HG03558 (cell line): ENCODE measurements around the gene PLXNB2.
A peak's percentile ranks its signal among the peaks of the same experiment; 100 is the strongest.
"Not testable (repeated sequence)": the region's sequence is repeated elsewhere in the genome, so short reads cannot be mapped to it uniquely, and the experiment has no call there.

ENCODE experiments used
- ATAC-seq: cut with Tn5 transposase; IDR thresholded peaks from one replicate; pipeline ENCODE4 v1.9.1; 2021; ENCODE audit warnings: moderate number of reproducible peaks; ENCODE audit not compliant: unreplicated experiment; ENCODE audit errors: extremely low read depth

Gene PLXNB2

DNA sequence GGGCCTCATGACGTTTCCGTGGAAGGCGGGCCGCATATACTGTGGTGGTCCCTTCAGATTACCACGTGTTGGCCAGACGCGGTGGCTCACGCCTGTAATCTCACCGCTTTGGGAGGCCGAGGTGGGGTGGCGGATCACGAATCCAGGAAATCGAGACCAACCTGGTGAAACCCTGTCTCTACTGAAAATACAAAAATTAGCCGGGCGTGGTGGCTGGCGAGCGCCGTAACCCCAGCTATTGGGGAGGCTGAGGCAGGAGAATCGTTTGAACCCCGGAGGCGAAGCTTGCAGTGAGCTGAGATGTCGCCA, 20.2 kb upstream of the PLXNB2 start:
- ATAC-seq, result no peak

DNA sequence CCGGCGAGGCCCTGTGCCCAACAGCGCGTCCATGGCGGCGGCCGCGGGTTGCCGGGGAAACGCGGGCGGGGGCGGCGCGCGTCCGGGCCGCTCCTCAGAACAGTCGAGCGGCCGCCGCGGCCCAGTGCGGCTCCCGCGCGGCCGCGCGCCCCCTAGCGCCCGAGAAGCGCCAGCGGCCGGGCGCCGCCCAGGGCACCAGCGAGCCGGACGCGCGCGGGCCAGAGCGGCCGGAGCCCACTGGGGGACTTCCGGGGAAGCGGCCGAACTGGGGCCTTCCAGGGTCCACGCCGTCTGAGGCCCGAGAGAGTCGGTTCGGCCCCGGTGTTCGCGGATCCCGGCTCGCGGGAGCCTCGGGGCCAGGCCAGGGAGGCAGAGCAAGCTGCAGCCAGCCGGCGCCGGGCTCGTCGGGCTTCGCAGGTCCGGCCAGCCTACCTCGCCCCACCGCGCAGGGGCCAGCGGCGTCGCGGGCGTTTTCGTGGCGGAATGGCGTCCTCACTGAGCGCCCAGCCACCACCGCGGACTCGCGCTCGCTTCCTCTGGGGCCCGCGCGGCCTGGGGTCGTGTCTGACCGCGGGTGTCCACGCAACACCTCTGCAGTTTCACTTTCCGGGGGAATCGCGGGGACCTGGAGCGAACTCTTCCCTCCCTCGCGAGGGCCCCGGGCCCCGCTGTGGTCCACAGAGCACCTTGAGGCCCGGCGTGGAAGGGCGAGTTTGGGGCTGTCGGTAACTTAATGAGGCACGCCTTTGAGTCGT, 19.7 kb upstream of the PLXNB2 start, which contains the start of gene DENND6B:
DENND6B (minus strand) TSS at position 57 of the 755 bp plus-strand sequence; CDS start at position 33, 24 bp downstream.
- ATAC-seq, result peak; percentile 45

DNA sequence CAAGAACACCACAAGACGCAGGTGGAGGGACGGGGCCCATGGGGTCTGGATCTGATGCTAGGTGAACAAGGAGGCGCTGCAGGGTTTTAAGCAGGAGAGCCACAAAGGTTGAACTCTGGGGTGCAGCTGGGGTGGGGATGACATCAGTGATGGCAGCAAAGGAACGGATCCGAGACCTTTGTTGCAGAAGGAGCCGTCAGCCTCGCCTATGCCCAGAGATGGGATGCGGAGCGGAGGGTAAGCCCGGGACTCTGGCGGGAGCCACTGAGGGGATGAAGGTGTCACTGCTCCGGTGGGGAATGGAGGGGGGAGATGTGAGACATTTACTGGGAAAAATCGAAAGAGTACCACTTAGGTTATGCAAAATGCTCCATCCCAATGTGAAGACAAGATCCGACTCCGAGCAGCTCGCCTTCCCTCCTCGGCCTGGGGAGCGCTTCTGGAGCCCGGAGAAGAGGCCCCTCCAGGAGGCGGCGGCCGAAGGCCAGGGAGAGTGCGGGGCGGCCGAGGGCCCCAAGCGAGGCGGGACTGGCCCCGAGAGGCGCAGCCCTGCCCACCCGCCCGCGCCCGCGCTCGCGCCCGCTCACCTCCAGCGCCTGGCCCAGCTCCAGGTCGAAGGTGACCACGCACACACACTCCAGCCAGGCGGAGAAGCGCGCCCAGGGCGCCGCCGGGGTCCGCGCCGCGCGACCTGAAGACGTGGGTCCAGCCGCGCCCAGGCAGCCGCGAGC, 18.9 kb upstream of the PLXNB2 start:
- ATAC-seq, result peak; percentile 16

DNA sequence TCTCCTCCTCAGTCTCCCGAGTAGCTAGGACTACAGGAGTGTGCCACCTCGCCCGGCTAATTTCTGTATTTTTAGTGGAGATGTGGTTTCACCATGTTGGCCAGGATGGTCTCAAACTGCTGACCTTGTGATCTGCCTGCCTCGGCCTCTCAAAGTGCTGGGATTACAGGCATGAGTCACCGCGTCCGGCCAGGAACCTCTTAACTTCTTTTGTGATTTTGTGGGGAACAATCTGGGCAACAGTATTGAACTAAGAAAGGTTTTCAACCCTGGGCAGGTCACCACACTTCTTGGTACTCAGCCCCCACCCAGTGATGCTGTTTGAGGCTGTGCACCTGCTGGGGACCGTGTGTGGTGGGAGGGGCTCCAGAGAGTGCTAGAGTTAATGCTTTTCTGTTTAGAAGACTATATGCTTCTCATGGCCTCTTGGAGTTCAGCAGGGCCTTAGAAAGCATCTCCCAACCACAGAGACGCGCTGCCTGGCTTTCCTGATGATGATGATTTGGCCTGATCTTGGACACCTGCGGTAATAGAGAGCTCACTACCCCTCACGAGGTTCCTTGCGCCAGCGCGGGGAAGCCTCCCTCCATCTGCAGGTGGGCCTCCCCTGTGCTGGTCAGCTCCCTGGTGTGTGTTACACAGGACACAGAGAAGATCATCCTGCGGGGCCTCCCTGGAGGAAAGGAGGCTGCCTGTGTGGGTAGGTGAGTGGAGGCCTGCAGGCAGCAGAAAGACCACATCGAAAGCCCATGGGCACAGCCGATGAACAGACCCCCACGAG, 18.2 kb upstream of the PLXNB2 start:
- ATAC-seq, result no peak

DNA sequence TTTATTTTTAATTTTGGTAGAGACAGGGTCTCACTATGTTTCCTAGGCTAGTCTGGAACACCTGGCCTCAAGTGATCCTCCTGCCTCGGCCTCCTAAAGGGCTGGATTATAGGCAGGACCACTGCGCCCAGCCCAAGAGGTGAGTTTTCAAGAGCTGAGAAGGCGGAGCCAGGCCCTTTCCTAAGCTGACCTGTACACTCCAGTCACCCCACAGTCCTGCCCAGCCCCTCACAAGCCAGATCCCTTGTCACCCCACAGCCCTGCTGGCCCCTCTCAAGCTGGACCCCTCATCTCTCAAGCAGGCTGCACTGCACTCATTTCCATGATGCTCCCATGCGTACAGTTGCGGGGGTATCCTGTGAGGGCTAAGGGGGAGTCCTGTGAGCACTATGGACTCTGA, 16.5 kb upstream of the PLXNB2 start:
- no peak for ATAC-seq

DNA sequence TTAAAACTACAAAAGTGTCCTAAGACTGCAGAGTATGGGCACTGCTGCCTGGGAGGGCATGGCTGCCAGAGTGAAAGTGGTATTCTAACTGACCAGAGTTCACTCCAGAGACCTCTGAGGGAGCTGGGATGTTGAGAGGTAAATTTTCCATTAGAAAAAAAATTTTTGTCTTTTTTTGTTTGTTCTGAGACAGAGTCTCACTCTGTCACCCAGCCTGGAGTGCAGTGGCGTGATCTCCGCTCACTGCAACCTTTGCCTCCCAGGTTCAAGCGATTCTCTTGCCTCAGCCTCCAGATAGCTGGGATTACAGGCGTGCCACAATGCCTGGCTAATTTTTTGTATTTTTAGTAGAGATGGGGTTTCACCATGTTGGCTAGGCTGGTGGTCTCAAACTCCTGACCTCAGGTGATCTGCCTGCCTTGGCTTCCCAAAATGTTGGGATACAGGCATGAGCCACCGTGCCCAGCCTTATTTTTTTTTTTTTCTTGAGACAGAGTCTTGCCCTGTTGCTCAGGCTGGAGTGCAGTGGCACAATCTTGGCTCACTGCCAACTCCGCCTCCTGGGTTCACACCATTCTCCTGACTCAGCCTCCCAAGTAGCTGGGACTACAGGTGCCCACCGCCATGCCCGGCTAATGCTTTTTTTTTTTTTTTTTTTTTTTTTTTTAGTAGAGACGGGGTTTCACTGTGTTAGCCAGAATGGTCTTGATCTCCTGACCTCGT, 15.1 kb upstream of the PLXNB2 start:
- ATAC-seq, result not testable (repeated sequence)

DNA sequence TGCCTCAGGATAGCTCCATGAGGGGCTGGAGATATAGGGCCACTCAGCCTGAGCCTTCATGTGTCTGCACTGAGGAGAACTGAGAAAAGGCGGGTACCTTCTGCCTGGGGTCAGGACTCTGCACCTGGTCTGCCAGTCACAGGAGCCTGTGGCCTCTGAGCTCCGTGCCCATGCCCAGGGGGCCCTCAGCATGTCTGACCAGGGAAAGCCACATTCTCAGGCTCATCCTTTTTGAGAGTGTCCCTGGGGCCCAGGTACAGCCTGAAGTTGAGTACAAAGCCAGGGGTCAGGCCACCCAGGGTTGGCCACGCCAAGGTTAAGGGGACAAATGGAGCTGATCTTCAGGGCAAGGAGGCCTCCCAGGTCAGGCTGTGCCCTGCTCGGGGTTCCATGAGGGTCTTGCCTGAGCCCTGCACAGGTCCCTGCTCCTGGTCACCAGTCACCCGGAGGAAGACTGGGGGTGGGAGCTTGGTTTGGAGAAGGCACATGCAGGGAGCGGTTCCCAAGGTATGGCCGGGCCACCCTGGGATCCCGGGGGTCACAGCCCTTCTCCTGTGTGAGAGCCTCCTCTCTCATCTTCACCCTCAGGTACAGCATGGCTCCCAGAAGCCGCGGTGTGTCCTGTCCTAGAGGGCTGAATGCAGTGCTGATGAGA, 13.4 kb upstream of the PLXNB2 start:
- no peak for ATAC-seq

DNA sequence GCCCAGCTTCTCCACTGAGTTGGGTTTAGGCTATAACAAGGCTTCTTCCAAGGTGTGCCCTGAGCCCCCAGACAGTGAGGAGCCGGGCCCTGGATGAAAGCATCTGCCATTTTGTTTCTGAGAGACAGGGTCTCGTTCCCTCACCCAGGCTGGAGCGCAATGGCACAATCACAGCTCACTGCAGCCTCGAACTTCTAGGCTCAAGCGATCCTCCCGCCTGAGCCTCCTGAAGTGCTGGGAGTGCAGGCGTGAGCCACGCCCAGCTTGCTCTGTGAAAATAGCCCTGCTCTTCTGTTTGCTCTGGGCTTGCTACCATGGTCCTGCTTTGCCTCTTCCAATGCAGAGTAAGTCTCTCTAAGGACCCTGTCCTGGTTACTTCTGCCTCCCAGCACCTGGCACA, 12.7 kb upstream of the PLXNB2 start:
- no peak for ATAC-seq

DNA sequence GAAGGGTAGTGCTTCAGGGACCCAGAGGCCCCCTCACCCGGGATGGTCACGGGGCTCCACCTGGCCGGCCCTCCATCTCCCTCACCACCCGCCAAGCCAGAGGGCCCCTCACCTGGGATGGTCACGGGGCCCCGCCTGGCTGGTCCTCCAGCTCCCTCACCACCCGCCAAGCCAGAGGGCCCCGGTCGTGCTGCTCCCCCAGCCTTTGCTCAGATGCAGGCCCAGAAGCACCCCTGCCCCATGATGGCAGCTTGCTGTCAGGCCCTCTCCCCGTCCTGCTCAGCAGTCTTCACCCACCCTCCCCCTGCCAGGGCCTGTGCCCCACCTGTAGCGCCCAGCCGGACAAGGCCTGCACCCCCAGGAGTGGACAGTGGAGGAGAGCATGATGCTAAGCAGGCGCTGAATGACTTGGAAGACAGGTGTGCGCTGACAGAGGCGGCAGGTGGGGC, 12.1 kb upstream of the PLXNB2 start:
- no peak for ATAC-seq

DNA sequence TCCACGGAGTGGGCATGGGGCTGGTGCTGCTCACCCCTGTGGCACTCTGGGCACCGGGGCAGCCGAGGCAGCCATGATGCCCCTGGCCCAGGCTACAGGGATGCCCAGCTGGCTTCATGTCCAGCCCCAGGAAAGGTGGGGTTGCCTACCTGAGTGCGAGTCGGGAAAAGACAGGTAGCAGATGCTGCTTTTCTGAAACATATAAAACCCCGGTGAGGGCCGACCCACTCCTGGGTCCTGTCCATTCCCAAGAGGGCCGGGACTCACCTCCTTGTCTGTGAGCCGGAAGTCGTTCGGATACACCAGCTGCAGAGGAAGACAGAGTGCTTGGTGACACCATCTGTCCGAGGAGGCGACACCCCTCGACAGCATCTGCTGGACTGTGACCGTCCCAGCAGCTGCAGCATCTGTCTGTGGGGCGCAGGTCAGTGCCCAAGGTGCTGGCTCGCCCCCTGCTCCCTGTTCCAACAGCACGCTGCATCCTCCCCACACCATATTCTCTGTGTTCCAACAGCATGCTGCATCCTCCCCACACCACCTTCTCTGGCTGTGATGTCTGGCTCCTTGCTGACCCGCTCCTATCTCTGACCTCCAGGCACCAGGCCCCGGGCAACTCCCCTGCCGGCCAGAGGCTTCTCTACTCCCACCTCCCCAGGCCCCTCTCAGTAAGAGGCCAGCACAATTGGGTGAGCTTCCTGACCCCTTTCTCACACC, 11.4 kb upstream of the PLXNB2 start:
- no peak for ATAC-seq

DNA sequence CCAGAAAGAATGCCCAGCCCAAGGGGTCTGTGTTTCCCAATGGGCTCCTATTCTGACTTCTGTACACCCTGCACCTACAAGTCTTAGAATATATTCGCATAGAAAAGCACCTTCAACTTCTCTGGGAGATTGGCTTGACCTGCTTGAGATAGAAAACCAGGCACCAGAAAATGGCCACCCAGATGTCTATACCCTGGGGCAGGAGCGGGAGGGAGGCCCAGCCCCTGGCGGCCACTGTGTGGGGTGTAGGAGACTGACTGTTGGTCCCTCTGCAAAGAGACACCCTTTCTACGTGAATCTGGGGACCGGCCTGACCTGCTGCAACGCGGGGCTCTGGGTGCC, 10.9 kb upstream of the PLXNB2 start:
- ATAC-seq, result no peak

DNA sequence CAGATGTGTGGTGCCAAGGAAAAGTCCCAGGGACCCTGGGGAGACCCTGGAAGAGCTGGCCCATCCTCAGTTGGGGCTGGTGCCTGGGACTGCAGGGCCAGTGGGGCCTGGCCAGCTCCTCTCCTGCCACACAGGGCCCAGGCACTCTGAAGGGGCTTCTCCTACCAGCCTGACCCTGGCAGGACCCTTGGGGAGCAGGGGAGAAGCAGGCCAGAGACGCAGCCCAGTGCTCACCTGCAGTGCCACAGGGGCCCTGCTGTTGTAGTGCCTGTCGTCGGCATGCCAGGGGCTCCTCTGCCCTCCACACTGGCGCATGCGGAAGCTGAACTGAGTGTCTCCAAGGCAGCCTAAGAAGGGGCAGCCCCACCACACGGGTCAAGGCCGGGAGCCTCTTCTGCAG, 10.2 kb upstream of the PLXNB2 start:
- no peak for ATAC-seq

DNA sequence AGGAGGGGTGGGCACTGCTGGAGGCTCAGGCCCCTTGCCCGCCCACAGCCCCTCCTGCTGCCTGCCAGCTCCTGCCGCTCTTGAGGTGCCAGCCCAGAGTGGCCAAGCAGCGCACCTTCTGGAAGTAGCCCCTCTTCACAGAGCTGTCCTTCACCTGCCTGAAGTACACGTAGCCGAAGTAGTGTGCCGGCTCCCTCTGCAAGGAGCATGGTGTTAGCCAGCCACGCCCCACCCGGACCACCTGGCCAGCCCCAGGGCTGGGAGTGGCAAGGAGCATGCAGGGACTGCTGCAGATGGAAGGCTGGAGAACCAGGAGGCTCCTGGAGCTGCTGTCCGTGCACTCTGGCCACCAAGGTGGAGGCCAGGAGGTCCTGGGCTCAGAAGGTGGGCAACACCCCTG, 9.7 kb upstream of the PLXNB2 start:
- ATAC-seq, result no peak

DNA sequence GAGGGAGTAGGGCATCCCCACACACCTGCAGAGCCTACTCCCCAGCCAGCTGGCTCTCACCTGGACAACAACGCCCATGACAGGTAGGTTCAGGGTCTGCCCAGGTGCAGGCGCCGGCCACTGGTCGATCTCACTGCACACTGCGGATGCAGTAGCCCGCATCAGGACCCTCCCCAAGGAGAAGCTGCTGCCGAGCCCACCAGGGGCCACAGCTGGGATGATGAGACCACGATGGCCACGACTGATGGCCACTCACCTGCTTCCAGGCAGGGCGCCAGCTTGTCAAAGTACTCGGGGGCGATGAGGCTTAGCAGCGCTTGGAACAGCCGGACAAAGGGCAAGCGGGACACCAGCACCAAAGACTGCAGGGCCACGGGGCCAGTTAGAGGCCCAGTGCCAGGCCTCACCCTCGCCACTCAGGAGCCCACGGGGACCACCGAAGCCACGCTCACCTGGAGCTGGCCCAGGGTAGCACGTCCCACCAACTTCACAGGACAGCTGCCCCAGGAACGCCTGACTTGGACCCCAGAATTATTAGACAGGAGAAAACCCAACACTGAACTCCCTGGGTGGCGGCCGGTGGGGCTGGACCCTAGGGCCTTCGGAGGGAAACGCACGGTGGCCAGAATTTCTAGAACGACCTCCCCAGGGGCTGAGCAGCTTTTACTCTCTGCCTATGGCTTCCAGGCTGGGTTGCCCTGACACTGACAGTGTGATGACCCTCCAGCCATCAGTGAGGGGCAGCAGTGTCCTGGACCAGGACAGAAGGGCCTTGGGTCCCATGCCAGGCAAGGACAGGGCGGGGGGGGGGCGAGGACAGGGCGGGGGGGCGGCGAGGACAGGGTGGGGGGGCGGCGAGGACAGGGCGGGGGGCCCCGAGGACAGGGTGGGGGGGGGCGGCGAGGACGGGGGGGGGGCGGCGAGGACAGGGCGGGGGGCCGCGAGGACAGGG, 8.9 kb upstream of the PLXNB2 start:
- no peak for ATAC-seq

DNA sequence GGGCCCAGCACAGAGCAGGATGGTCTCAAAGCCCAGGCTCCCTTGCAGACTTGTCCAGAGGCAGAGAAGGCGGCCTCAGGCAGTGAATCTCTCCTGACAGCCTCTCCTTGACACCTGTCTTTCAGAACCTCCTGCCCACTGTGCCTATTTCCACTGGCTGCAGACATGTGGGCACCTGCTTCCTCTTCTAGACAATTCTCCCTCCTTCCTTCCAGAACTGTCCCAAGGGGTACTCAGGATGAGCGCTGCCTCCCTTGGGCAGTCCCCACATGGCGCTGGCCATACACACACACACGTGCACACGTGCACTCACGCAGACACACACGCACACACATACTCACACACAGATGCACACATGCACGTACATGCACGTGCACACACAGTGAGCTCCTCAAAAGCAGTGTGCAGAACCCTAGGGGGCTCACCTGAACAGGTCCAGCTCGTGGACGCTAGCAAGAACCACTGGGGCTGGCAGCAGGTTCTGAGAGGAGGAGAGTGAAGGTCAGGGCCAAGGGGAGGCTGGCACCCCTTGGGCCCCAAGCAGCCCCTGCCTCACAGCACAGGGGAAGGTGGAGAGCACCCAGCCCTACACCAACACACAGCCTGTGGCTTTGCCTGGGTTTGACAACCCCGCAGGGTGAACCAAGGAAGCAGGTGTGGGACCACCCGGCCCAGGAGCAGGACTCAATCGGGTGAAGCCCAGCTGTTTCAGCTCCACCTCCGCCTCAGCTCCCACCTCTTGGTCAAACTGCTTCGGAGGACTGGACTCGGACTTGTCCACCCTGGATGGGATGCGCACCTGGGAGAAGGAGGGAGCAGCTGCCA, 8.1 kb upstream of the PLXNB2 start:
- no peak for ATAC-seq

DNA sequence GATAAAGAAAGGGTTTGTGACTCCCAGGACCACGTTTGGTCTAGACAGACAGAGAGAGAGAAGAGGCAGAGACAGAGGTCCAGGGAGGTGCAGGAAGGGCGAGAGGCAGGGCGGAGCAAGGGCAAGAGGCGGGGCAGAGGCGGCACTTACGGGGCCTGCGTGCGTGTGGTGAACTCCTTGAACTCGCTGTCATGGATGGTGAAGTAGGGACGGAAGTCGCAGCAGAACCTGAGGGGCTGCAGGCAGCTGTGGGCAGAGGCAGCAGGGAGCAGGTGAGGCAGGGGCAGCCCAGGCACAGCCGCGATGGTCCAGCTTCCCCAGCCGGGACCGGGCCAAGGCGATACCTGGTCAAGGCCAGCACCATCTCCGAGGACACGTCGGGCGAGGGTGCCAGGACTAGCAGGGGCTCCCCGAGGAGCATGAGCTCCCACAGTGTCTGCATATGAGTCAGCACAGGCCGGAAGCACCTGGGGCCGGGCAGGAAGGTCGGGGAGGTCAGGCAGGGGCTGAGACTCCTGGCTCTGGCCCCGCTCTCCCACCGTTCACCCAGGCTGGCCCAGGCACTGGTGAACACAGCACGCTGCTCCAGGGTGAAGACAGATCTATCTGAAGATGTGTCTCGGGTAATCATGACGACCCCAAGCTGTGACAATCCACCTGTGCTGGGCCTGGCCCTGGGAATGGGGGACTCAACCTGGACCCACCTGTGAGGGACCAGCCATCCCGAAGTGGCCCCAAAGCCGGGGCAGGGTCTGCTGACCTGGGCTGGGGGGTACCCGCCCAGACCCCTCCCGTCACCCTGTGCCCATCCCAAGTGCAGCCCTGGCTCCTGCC, 7.2 kb upstream of the PLXNB2 start:
- no peak for ATAC-seq

DNA sequence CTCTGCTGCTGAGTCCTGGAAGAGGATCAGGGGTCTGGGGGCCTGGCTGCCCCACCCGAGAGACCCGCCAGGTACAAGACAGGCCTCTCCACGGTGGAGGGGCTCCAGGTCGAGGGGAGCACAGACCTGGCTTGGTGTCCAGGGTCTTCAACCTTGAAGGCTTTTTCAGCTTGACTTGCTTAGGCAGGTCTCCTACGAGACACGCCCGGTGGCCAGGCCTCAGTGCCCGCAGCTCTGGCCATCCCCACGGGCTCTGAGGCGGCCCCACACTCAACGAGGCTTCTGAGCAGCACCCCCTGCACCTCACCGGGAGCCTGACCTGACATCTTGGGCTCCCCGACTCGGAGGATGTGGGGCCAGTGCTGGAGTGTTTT, 6.6 kb upstream of the PLXNB2 start:
- ATAC-seq, result no peak
